HepG2 (cell line): Measurements from ENCODE around the gene SNAI1. TPM values are rescaled to one million over a fixed set of nuclear protein-coding genes. Genes with fewer than 3 reads are reported as not detected.
A peak's percentile ranks its signal among the peaks of the same experiment; 100 is the strongest.

Experiments
- ARID5B ChIP-seq: IDR thresholded peaks from 2 replicates; pipeline ENCODE4 v1.4.0; 2020; ENCODE audit warnings: mild to moderate bottlenecking, missing genetic modification reagents
- FOXA1 ChIP-seq, 2 experiments: fragments of 450-650 bp in 1 of 2; sonication (generic) in 1 of 2; formaldehyde crosslinking in 1 of 2; IDR thresholded peaks; 2 replicates each; pipeline versions ENCODE4 v1.4.0 to v1.6.1; 2016 to 2020; ENCODE audit warnings: missing genetic modification reagents in 1 of 2
- GATAD1 ChIP-seq: IDR thresholded peaks from 2 replicates; pipeline ENCODE4 v1.6.1; 2016; ENCODE audit warnings: missing genetic modification reagents, missing compliant biosample characterization
- IKZF5 ChIP-seq: IDR thresholded peaks from 2 replicates; pipeline ENCODE4 v1.6.1; 2018; ENCODE audit warnings: missing genetic modification reagents, mild to moderate bottlenecking, missing compliant biosample characterization
- NR1H2 ChIP-seq: sonication (generic); formaldehyde crosslinking; IDR thresholded peaks from 2 replicates; pipeline ENCODE4 v1.8.1; 2022; ENCODE audit warnings: low read depth, missing genetic modification reagents, borderline replicate concordance
- SIN3A ChIP-seq: IDR thresholded peaks from 2 replicates; pipeline ENCODE4 v1.6.1; 2011; ENCODE audit warnings: low read depth, mild to moderate bottlenecking, control low read depth, low read length, borderline replicate concordance
- ZNF292 ChIP-seq: sonication (generic); formaldehyde crosslinking; IDR thresholded peaks from 2 replicates; pipeline ENCODE4 v1.8.1; 2022; ENCODE audit warnings: mild to moderate bottlenecking, low read depth, missing genetic modification reagents, borderline replicate concordance
- ZNF407 ChIP-seq: sonication (generic); formaldehyde crosslinking; IDR thresholded peaks from one replicate; pipeline ENCODE4 v1.5.1; 2020; ENCODE audit warnings: mild to moderate bottlenecking, missing genetic modification reagents; ENCODE audit errors: not compliant biosample characterization
- ZNF512B ChIP-seq: sonication (generic); formaldehyde crosslinking; IDR thresholded peaks from 2 replicates; pipeline ENCODE4 v1.5.1; 2020; ENCODE audit warnings: missing genetic modification reagents, mild to moderate bottlenecking, borderline replicate concordance
- ZNF775 ChIP-seq: sonication (generic); formaldehyde crosslinking; IDR thresholded peaks from 2 replicates; pipeline ENCODE4 v1.4.0; 2020; ENCODE audit warnings: missing genetic modification reagents, mild to moderate bottlenecking, moderate library complexity, borderline replicate concordance
- polyA plus RNA-seq, 8 experiments: library from polyadenylated mRNA; depleted of rRNA in 3 of 8; stranded (reverse) in 7 of 8; unstranded in 1 of 8; fragments of >200 nt; fragmentation: Illumina TruSeq in 4 of 8; extraction: Trizol in 4 of 8; gene quantifications; 2 replicates each; pipeline versions ENCODE4 v1.2.1 to v1.2.3, GENCODE V29; 2011 to 2016; ENCODE audit warnings: low read depth in 4 of 8, missing spikeins in 1 of 8, mixed read lengths in 1 of 8; ENCODE audit not compliant: insufficient read depth in 1 of 8
- total RNA-seq, 5 experiments: library from RNA; depleted of rRNA; stranded (reverse); fragments of >200 nt; fragmentation: Illumina TruSeq; extraction: Trizol; gene quantifications; 2 replicates each; pipeline ENCODE4 v1.2.3, GENCODE V29; 2016; ENCODE audit warnings: low read depth in 1 of 5

The SNAI1 gene
- total and polyA plus RNA-seq, 2 of the 13 experiments (the other 11 are each of a cell fraction or from before 2014, with no cell fraction given): 1.3 to 1.4 TPM

- TF ChIP-seq ARID5B (CRISPR knock-in tag): peak; percentile 43; the same call in 1 of the 2 replicates
- TF ChIP-seq ZNF292 (CRISPR knock-in tag): peak; percentile 90
- TF ChIP-seq ZNF407 (CRISPR knock-in tag): peak; percentile 14
- TF ChIP-seq SIN3A: peak; percentile 56; the same call in 1 of the 2 replicates
- TF ChIP-seq IKZF5: 0 out of 2 replicates have a peak, but pooled peaks have one; percentile 29
- TF ChIP-seq FOXA1 (IDR thresholded peaks at IDR 0.05): no peak
- TF ChIP-seq FOXA1 (CRISPR knock-in tag; IDR thresholded peaks at IDR 0.05): no peak
- TF ChIP-seq ZNF775 (CRISPR knock-in tag): peak; percentile 78; the same call in 1 of the 2 replicates
- TF ChIP-seq ZNF512B (CRISPR knock-in tag): peak; percentile 97; the same call in 1 of the 2 replicates
- TF ChIP-seq NR1H2 (CRISPR knock-in tag): no peak
- no peak for TF ChIP-seq GATAD1
These were observed 47.1 kb downstream of the SNAI1 start (continued) for GRCh38 chr20:50029697-50030461.
